Pulmonary artery endothelial cell (primary cell): Measurements from ENCODE around the gene CT45A3. TPM values are rescaled to one million over a fixed set of nuclear protein-coding genes. Genes with fewer than 3 reads are reported as not detected.
"Not testable (repeated sequence)": the region's sequence is repeated elsewhere in the genome, so short reads cannot be mapped to it uniquely, and the experiment has no call there.

Experiments
- DNase-seq: peaks from one replicate; pipeline ENCODE4 v3.0.0-alpha.2; 2011; ENCODE audit warnings: low read depth, low spot score
- total RNA-seq: library from RNA; depleted of rRNA; stranded (reverse); fragments of >200 nt; gene quantifications from 2 replicates; pipeline ENCODE4 v1.2.3, GENCODE V29; 2014

CT45A3 gene, protein sequence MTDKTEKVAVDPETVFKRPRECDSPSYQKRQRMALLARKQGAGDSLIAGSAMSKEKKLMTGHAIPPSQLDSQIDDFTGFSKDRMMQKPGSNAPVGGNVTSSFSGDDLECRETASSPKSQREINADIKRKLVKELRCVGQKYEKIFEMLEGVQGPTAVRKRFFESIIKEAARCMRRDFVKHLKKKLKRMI
- not detected in 2 replicates for total RNA-seq

GRCh38 chrX:135768091-135768490 lies at the start of gene CT45A3:
TSS of gene CT45A3 (minus strand) at chrX:135768191. CDS start at chrX:135764444, 3,747 bp downstream.
- not testable (repeated sequence) for DNase-seq

- not testable (repeated sequence) for DNase-seq
These were observed 34.7 kb upstream of the CT45A3 start, which contains the start of gene CT45A6 for GRCh38 chrX:135802687-135803086. TSS of gene CT45A6 (minus strand) at chrX:135802787. CDS start at chrX:135798993, 3,794 bp downstream.

DNA sequence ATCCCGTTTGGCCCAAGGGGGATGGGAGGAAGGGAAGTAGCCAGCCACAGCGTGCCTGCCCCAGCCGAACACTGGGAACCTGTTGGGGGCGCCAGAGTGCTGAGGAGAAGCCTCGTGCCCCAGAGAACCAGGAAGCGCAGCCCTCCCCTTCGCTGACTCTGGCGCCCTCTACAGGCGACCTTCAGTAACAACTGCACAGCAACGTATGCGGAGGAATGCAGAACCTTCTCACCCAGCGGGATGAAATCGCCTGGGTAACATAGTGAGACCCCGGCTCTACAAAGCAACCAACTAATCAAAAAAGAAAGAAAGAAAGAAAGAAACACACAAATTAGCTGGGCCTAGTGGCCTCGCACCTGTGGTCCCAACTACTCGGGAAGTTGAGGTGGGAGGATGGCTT lies 17.4 kb upstream of the CT45A3 start, which contains the start of gene CT45A5:
CT45A5 (minus strand) TSS at position 101 of the 400 bp plus-strand sequence. CDS start 3,774 bp downstream, outside the sequence.
- not testable (repeated sequence) for DNase-seq

DNA sequence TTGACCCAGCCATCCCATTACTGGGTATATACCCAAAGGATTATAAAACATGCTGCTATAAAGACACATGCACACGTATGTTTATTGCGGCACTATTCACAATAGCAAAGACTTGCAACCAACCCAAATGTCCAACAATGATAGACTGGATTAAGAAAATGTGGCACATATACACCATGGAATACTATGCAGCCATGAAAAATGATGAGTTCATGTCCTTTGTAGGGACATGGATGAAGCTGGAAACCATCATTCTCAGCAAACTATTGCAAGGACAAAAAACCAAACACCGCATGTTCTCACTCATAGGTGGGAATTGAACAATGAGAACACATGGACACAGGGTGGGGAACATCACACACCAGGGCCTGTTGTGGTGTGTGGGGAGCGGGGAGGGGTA lies 23.3 kb downstream of the CT45A3 start:
- not testable (repeated sequence) for DNase-seq

GRCh38 chrX:135741192-135741715 lies 26.7 kb downstream of the CT45A3 start:
- DNase-seq, result no peak

GRCh38 chrX:135740681-135741149 lies 27.3 kb downstream of the CT45A3 start:
- DNase-seq, result no peak

- no peak for DNase-seq
These were observed 30.5 kb downstream of the CT45A3 start for GRCh38 chrX:135737366-135738071.

DNA sequence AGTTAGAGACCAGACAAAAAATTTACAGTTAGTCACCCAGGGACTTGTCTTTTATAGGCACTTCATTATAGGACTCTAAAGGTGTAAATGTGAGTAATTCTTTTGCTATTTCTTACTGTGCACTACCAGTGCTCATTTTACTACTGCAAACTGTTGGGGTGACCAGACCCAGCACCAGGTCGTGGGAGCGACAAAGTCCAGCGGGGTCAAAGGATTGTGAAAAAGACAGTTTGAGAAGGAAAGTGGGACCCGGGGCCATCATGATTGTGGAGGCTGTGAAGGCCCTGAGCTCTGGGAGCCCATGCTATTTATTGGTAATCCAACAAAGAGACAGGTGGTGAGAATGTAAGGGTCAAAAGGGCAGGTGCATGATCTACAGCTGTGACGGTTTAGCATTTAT lies 33.3 kb downstream of the CT45A3 start:
- not testable (repeated sequence) for DNase-seq

GRCh38 chrX:135713795-135714194 lies 54.2 kb downstream of the CT45A3 start:
- DNase-seq, result no peak

DNA sequence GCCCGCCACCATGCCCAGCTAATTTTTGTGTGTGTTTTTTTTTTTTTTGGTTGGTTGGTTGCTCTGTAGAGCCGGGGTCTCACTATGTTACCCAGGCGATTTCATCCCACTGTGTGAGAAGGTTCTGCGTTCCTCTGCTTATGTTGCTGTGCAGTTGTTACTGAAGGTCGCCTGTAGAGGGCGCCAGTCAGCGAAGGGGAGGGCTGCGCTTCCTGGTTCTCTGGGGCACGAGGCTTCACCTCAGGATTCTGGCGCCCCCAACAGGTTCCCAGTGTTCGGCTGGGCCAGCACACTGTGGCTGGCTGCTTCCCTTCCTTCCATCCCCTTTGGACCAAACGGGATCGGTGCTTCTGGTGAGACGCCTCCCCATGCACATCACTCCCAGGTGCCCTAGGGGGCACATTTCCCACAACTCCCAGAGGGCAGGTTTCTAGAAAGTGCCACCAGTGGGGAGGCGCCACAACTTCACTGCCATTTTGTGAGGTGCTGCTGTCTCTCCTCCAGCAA lies 54.8 kb downstream of the CT45A3 start, which contains the start of gene CT45A1:
CT45A1 (plus strand) TSS at position 457 of the 507 bp plus-strand sequence. CDS start 5,302 bp downstream, outside the sequence.
- not testable (repeated sequence) for DNase-seq

Other genes with a start within 250 kb of the CT45A3 start
- 2.5 and 3.9 TPM in 2 replicates for gene INTS6L, start 247.5 kb downstream of the CT45A3 start, total RNA-seq
- not detected in 2 replicates for gene CT45A1, start 54.6 kb downstream of the CT45A3 start, total RNA-seq
- not detected in 2 replicates for gene CT45A5, start 17.3 kb upstream of the CT45A3 start, total RNA-seq
- not detected in 2 replicates for gene CT45A6, start 34.6 kb upstream of the CT45A3 start, total RNA-seq
- gene CT45A2, start 51.8 kb upstream of the CT45A3 start, total RNA-seq, result not detected in 2 replicates
- not detected in 2 replicates for gene CT45A7, start 69.1 kb upstream of the CT45A3 start, total RNA-seq
- not detected in 2 replicates for gene CT45A8, start 86.3 kb upstream of the CT45A3 start, total RNA-seq
- not detected in 2 replicates for gene CT45A9, start 103.6 kb upstream of the CT45A3 start, total RNA-seq
- gene CT45A10, start 125.3 kb upstream of the CT45A3 start, total RNA-seq, result not detected in 2 replicates
- not detected in 2 replicates for gene SAGE1, start 125.5 kb upstream of the CT45A3 start, total RNA-seq
- 6.3 and 9.2 TPM in 2 replicates for gene MMGT1, start 205.8 kb upstream of the CT45A3 start, total RNA-seq
- 18.3 and 21.1 TPM in 2 replicates for gene SLC9A6, start 217.2 kb upstream of the CT45A3 start, total RNA-seq